HG03469 (cell line): Measurements from ENCODE around the gene PBX1.

ENCODE experiments used
- ATAC-seq: cut with Tn5 transposase; IDR thresholded peaks from one replicate; pipeline ENCODE4 v1.9.1; 2021; ENCODE audit warnings: mild to moderate bottlenecking, moderate library complexity, moderate number of reproducible peaks; ENCODE audit not compliant: unreplicated experiment

The PBX1 gene

DNA sequence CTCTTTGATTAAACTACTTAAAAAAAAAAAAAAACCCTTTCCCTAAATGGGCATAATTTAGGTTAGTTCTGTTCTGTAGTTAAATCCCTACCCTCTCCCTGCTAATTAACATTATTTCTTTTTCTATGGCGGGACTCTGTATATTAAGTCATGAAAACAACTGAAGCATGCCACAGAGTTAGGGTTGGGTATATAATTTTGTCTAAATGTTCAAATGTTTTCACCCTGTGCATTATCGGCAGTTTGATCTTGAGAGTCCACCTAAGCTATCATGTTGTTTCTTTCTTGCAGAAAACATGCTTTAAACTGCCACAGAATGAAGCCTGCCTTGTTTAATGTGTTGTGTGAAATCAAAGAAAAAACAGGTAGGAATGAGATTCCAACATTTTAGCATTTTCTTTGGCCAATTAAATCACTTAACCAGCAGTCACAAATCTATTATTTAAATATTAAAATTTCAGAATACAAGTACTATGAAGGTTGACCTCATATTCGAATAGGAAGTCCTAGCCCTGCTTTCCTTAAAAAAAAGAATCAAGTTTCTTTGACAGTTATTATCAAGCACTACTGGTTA, 4.0 kb downstream of the PBX1 start:
- no peak for ATAC-seq

DNA sequence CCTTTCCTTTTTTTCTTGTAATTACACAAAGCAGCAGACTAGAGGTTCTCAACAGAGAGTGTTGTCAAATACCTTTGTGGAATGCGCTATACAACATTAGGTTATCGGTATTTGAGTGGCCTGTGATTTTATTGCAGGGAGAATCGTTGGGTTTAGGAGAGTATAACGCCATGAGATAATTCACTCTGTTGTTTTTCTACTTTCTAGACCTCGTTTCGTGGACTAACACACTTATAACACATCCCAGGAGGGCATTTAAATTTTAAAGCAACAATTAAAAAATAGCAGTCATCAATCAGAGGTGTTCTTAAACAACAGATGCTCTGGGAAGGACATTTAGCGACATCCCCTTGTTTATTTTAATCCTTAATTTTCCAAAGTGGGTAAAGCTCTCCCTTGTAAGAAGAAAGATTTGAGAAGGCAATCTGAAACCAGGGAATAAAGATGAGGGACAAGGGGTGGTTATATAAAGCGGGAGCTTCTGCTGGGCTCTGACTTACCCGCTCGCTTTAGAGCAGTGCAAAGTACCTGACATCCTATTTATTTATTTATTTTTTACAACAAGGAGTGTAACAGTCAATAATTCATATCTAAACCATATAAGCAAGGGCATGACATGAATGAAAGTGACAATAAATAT, 4.9 kb downstream of the PBX1 start:
- ATAC-seq: no peak

- no peak for ATAC-seq
These were observed 5.4 kb downstream of the PBX1 start for GRCh38 chr1:164564378-164564777.

GRCh38 chr1:164565357-164565756, 6.4 kb downstream of the PBX1 start:
- ATAC-seq: no peak

- ATAC-seq: no peak
These were observed 8.8 kb downstream of the PBX1 start for GRCh38 chr1:164567774-164568173.

- ATAC-seq: no peak
These were observed 10.3 kb downstream of the PBX1 start for GRCh38 chr1:164569241-164569640.

- ATAC-seq: no peak
These were observed 10.9 kb downstream of the PBX1 start for GRCh38 chr1:164569866-164570265.

DNA sequence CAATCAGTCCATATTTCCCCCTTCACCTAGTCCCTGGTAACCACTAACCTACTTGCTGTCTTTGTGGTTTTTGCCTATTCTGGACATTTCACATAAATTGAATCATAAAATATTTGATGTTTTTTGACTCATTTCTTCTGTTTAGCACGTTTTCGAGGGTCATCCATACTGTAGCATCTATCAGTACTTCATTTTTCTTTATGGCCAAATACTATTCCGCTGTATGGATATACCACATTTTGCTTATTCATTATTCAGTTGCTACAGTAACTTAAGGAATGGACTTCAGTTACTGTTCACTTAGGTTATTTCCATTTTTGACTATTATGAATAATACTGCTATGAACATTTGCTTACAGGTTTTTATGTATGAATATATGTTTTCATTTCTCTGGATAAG, 12.3 kb downstream of the PBX1 start:
- no peak for ATAC-seq

DNA sequence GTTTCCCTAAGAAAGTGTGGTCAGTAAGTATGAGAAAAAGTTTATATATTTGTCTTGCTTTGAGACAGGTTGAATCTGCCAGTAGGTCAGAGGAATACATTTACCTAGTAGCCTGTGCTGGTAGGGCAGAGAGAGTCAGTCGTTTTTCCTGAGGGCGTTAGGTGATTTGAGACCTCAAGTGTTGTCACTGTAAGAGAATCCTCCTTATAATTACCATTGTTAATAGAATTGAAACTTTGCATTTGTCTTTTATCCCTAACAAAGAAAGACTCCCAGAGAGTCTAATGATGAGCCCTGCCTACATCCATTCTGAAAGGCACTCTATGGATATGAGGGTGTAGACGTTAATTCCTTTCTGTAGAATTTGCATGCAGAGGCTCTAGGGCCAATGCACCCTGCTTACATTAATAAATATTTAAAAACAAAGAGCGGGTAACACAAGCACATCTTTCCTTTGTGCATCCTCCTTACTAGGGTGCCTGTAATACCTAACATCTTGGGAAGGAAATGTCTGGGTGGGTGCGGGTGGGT, 16.4 kb downstream of the PBX1 start:
- no peak for ATAC-seq

GRCh38 chr1:164576291-164577271, 17.6 kb downstream of the PBX1 start:
- no peak for ATAC-seq

GRCh38 chr1:164577291-164577690, 18.3 kb downstream of the PBX1 start:
- ATAC-seq: no peak

DNA sequence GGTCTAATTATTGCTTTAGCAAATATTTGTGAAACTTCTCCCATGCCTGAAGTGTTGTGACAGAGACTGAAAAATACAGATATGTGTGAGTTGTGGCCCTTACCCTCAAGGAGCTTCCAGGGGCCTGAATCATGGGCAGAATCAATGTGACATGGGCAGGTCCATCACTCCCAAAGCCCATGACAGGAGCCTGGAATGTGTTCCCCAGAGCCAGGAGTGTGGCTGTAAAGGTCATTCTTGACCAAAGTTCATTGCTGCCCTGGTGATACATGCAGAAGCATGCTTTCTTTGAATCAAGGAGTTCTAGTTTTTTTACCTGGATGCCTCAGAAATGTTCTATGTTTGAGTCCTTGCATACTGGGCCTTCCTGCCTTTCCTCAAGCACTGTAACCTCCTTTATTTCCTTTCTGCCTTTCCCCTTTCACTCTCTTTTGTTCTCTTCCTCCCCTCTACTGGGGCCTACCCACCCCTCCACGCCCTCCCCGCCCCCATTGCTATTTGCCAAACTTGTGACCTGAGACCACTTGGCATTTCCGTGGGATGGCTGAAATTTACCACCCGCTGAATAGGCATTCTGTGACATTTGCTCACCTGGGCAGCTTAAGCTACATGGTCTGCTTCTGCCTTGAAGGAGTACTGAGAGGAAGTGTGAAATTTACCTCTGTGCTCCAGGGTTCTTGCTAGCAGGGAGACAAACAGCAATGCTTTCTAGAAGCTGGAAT, 19.7 kb downstream of the PBX1 start:
- ATAC-seq: no peak

GRCh38 chr1:164579381-164579780, 20.4 kb downstream of the PBX1 start:
- ATAC-seq: no peak

DNA sequence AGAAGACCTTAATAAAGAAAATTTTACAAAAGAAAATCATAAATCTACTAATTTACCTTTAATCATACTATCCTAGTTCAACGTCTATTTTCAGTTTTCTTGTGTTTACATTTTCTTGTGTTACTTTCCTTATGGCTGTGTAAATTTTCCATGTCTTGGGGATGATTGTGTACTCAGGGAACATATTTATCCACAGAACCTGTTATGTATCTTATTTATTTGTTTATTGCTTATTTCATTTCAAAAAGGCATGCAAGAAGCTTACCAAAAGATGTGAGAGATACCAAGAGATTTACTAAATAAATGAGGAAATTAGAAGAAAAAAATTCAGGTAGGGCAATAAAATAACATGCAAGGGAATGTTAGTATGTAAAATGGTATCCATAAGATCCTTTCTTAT, 22.8 kb downstream of the PBX1 start:
- ATAC-seq: no peak

- ATAC-seq: no peak
These were observed 24.2 kb downstream of the PBX1 start for GRCh38 chr1:164583196-164583595.

DNA sequence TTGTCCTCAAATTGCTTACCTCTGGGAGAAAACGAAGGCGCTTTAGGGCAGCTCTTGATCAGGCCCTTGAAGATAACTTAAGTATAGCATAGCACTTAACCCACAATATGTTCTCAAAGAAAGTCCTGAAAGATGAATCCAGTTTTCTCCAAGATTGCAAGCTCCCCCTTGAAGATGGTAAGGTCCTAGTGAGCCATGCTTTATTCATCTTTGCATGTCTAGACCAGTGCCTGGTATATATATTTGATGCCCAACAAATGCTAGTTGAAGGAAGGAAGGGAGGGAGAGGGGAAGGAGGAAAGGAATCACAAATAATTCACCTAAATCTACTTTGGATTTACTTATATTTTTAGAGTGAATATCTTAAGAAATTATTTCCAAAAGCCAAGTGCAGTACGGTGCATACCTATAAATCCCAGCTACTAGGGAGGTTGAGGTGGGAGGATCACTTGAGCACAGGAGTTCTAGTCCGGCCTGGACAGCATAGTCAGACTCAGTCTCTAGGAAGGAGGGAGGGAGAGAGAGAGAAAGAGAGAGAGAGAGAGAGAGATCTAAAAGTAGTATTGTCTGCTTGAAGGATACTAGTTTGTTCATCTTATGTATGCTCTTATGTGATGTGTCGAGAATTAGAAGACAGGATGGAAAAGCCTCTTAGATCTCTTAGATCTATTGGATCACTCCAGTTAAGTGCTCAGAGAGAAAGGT, 25.0 kb downstream of the PBX1 start:
- no peak for ATAC-seq

- ATAC-seq: no peak
These were observed 27.6 kb downstream of the PBX1 start for GRCh38 chr1:164586591-164586990.

DNA sequence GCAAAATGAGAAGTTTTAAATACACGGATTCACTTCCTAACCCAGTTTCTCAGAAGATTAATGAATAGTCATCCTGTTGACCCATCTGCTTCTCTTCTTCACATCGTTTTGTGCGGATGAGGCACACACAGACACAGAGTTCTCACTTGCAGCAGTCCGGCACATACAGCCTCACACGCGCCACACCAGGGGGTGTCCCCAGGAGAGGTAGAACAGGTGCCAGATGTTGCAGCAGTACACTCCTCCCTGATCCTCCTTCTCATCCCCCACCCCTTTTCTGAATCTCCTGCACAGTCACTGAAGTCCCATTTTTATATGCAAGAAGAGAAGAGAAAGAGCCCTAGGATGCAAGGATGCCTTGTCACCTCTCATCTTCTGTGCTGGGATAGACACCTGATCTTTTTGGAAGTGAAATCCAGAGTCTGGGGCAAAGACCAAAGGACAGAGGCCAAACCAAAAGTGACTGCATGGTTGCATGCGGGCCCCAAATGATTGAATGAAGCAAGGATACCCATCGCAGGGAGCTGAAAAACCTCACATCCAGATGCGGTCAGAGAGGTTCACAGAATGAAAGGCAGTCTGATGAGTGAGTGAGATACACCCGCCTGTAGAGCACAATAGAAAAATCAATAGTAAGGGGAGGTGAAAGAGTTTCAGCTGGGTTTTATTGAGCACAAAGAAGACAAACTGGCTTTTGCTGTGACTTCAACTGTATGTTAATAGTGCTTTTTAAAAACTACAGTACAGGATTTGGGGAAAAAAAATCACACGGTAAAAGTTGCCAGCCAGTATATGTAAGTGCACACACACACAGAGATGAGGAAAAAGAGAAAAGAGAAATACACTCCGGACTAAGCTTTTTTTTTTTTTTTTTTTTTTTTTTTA, 28.9 kb downstream of the PBX1 start:
- no peak for ATAC-seq
